HPDE6-E6E7 (cell line): ENCODE results near the gene DYNC1H1.

Experiments
- DNase-seq: peaks from one replicate; pipeline ENCODE4 v3.0.0; 2011; ENCODE audit warnings: missing footprints; ENCODE audit errors: extremely low spot score

The DYNC1H1 gene

DNA sequence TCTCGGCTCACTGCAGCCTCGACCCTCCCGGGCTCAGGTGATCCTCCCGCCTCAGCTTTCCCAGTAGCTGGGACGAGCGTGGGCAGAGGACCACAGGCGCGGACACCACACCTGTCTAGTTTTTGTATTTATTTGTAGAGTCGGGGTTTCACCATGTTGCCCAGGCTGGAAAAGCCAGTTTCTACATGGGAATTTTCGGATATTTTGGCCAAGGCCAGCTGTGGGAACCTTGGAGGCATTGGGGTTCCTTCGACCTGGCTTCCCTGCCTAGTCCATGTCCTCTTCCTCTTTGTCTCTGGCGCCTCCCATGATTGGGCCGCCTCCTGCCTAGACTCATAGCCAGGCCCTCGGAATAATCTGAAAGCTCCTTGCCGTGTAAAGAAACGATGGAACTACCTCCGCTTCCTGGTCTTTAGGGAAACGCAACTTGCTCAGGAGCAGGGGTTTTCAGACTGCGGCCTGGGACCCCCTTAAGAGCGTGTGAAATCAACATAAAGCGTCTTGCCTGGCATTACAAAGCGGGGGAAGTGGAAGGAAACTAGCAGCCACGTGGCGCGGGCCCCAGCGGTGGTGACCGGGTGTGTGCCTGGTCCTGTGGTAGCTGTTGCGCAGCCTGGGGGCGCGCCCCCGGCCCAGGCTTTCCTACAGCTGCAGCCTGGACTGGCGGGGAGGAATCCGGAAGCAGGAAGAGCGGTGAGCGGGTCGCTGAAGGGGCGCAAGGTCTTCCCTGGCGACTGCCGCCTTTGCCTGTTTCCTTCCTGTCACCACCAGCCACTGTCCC, 123.8 kb downstream of the DYNC1H1 start:
- DNase-seq = no peak

DNA sequence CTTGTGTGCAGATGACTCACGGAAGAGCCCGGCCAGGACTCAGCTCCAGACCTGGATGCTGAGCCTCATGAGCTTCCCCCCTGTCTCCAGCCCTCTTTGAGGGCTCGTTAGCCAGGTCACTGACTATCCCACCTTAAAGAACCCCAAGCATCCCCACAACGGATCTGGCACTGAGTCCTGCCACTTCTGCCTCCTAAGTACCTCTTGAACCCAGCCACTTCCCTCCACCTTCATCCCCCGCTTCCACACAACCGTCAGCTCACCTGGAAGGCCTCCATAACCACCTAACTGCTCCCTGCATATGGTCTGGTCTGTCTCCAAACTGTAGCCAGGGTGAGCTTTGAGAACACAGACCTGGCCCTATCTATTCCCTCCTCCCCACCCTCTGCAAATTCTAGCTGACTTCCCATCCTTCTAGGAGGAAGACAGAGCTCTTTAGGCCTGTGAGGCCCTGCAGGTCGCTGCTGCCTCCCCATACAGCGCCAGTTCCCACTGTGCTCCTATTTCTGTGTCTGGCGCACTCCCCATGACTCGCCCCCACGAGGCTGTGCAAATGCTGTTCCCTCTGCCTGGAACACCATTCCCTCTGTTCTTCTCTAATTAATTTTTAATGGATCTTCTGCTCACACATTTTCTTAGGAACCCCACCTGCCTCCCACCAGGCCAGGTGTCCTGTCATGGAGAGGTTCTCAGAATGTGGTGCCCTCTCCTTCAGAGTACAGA, 125.4 kb downstream of the DYNC1H1 start:
- DNase-seq = no peak

DNA sequence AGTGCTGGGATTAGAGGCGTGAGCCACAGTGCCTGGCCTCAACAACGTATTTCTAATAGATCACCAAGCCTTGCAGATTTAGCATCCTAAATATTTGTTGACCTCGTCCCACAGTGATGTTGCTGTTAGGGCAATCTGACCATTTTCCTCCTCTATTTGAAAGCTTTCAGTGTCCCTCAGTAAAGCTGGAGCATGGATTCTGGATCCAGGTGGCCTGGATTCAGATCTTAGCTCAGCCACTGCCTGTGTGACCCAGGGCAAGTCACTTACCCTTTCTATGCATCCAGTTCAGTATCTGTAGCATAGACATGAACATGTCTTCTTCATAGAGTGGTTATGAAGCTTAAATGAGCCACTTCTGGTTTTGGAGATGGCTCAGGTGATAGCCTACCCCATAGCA, 126.3 kb downstream of the DYNC1H1 start:
- no peak for DNase-seq

DNA sequence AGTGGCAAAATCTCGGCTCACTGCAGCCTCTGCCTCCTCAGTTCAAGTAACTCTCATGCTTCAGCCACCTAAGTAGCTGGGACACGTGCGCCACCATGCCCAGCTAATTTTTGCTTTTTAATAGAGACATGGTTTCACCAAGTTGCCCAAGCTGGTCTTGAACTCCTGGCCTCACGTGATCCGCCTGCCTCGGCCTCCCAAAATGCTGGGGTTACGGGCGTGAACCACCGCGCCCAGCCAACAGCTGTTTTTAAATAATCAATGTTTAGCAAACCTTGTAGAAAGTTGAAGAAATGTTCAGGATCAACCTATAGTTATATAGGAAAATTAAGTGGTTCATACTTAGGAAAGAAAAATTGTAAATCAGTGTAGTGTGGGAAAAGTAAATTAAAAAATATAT, 128.4 kb downstream of the DYNC1H1 start:
- DNase-seq = no peak

DNA sequence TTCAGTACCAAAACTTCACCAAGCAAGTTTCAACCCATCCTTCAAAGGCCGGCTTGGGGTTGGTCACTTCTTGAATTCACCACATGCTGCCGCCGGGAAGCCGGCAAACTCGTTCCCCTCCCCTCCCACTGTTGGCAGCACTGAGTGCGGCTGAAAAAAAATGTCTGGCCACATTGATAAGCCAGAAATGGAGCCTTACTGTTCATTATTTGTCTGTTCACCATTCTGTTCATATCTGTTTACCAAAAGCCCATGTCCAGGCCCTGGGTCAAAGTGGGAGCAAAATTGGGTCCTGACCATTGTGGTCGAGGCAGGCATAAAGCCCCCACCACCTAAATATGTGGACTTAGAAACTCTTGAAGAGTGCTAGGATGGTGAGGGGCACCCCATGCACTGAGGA, 129.7 kb downstream of the DYNC1H1 start:
- peak; percentile 55 for DNase-seq

- no peak for DNase-seq
These were observed 131.0 kb downstream of the DYNC1H1 start for GRCh38 chr14:102095231-102095870.

- DNase-seq = no peak
These were observed 131.6 kb downstream of the DYNC1H1 start for GRCh38 chr14:102095871-102096568.

GRCh38 chr14:102096569-102097188, 132.3 kb downstream of the DYNC1H1 start:
- peak; percentile 60 for DNase-seq

GRCh38 chr14:102097441-102098135, 133.2 kb downstream of the DYNC1H1 start:
- peak; percentile 67 for DNase-seq

GRCh38 chr14:102103062-102103695, 138.8 kb downstream of the DYNC1H1 start:
- DNase-seq = no peak

GRCh38 chr14:102105369-102105768, 141.0 kb downstream of the DYNC1H1 start:
- DNase-seq = no peak
